ENCODE results near the gene PNLIPRP3. TPM values are rescaled to one million over a fixed set of nuclear protein-coding genes. Genes with fewer than 3 reads are reported as not detected.

PNLIPRP3 gene
- total and polyA plus RNA-seq, 2 donors (not counting 3 experiments of a cell fraction or from before 2014, with no cell fraction given): not detected

- FAIRE-seq (no peak), DNase-seq (ENCODE audit: low read depth, low spot score) (no peak)
- no peak overlapping the region for H3K9ac ChIP-seq (replicated peaks; ENCODE audit: extremely low read depth, insufficient read depth, low read length)
- ChIA-PET POLR2A (no interaction called here), CTCF (no interaction called here)
- no peaks in the 10 kb centered on the region for H3K27me3 ChIP-seq (ENCODE audit: control insufficient read depth in 2 of 2, insufficient read depth in 2 of 2, low read length in 2 of 2)
- H3K9me1 ChIP-seq (replicated peaks; ENCODE audit: control insufficient read depth, extremely low read depth, insufficient read depth, low read length): no peaks in the 10 kb centered on the region
- no peaks in the 10 kb centered on the region for H4K20me1 ChIP-seq (replicated peaks; ENCODE audit: control insufficient read depth, extremely low read depth, insufficient read depth, low read length)
- H3K4me1 ChIP-seq (ENCODE audit: control insufficient read depth, extremely low read depth, insufficient read depth, low read length): no peaks in the 10 kb centered on the region
- no peaks in the 10 kb centered on the region for H3K9me3 ChIP-seq (replicated peaks; ENCODE audit: control insufficient read depth, insufficient read depth, low read length)
- no peaks in the 10 kb centered on the region for H3K79me2 ChIP-seq (ENCODE audit: control insufficient read depth, insufficient read depth, low read length)
- H3K36me3 ChIP-seq (ENCODE audit: control insufficient read depth in 2 of 2, extremely low read depth in 1 of 2, insufficient read depth in 2 of 2, low read length in 2 of 2): no peaks in the 10 kb centered on the region
- dilution Hi-C loops (cut with MboI; ENCODE audit: extremely low pct_ligation_motif_present, low sequenced_read_pairs) (no loop called here), intact Hi-C loops (cut with micrococcal nuclease) (no loop called here)
- H3K4me3 ChIP-seq (replicated peaks in 1 of 3; ENCODE audit: insufficient read depth in 1 of 3, low read depth in 1 of 3, low read length in 3 of 3): no peak overlapping the region
- no peak overlapping the region for H2AFZ ChIP-seq (ENCODE audit: low read depth, low read length)
- H3K4me2 ChIP-seq (ENCODE audit: insufficient read depth, low read length): no peak overlapping the region
- TF ChIP-seq MYC (IDR thresholded peaks at IDR 0.05; ENCODE audit: low read depth, low read length) (no peak), MAX (IDR thresholded peaks at IDR 0.05; ENCODE audit: insufficient read depth, insufficient read length) (no peak), FOS (IDR thresholded peaks at IDR 0.05; ENCODE audit: borderline replicate concordance, insufficient read depth, low read length) (no peak), JUN (IDR thresholded peaks at IDR 0.05; ENCODE audit: borderline replicate concordance, insufficient read depth, insufficient read length, low read depth) (no peak)
- H3K27ac ChIP-seq (ENCODE audit: insufficient read depth, low read depth, low read length): no peak overlapping the region
- BruUV-seq (replicated peaks): no TSS peak
Observed at GRCh38 chr10:116450861-116451260, 23.2 kb downstream of the PNLIPRP3 start.

GRCh38 chr10:116451711-116452337, 24.2 kb downstream of the PNLIPRP3 start:
- intact Hi-C loops (cut with micrococcal nuclease): no loop called here
- H2AFZ ChIP-seq (ENCODE audit: low read depth, low read length): no peak overlapping the region
- no peaks in the 10 kb centered on the region for H3K36me3 ChIP-seq (ENCODE audit: control insufficient read depth in 2 of 2, extremely low read depth in 1 of 2, insufficient read depth in 2 of 2, low read length in 2 of 2)
- no TSS peak for BruUV-seq (replicated peaks)
- no peaks in the 10 kb centered on the region for H3K4me1 ChIP-seq (ENCODE audit: control insufficient read depth, extremely low read depth, insufficient read depth, low read length)
- POLR2A ChIA-PET: no interaction called here
- H3K9me1 ChIP-seq (replicated peaks; ENCODE audit: control insufficient read depth, extremely low read depth, insufficient read depth, low read length): no peaks in the 10 kb centered on the region
- H3K27me3 ChIP-seq (ENCODE audit: control insufficient read depth in 2 of 2, insufficient read depth in 2 of 2, low read length in 2 of 2): no peaks in the 10 kb centered on the region
- CTCF ChIA-PET: no interaction called here
- H3K79me2 ChIP-seq (ENCODE audit: control insufficient read depth, insufficient read depth, low read length): no peaks in the 10 kb centered on the region
- no peaks in the 10 kb centered on the region for H3K9me3 ChIP-seq (replicated peaks; ENCODE audit: control insufficient read depth, insufficient read depth, low read length)
- TF ChIP-seq EZH2 (IDR thresholded peaks at IDR 0.05; ENCODE audit: borderline replicate concordance, low read depth, low read length, severe bottlenecking) (no peak), MYC (IDR thresholded peaks at IDR 0.05; ENCODE audit: low read depth, low read length) (no peak), POLR2AphosphoS5 (IDR thresholded peaks at IDR 0.05; ENCODE audit: insufficient read depth, low read depth, low read length) (no peak), CTCF (IDR thresholded peaks at IDR 0.05; ENCODE audit: extremely low read depth in 1 of 2, insufficient read depth in 1 of 2, low read depth in 1 of 2, low read length in 2 of 2) (no peak), FOS (IDR thresholded peaks at IDR 0.05; ENCODE audit: borderline replicate concordance, insufficient read depth, low read length) (no peak), MAX (IDR thresholded peaks at IDR 0.05; ENCODE audit: insufficient read depth, insufficient read length) (no peak), POLR2A (IDR thresholded peaks at IDR 0.05; ENCODE audit: low read depth, low read length) (no peak), GATA2 (IDR thresholded peaks at IDR 0.05; ENCODE audit: insufficient read depth, insufficient read length, low read depth, low read length) (no peak)
- DNase-seq (ENCODE audit: low read depth, low spot score) (no peak), FAIRE-seq (no peak)
- no peak overlapping the region for H3K9ac ChIP-seq (replicated peaks; ENCODE audit: extremely low read depth, insufficient read depth, low read length)
- no peak overlapping the region for H3K4me2 ChIP-seq (ENCODE audit: insufficient read depth, low read length)
- dilution Hi-C loops (cut with MboI; ENCODE audit: extremely low pct_ligation_motif_present, low sequenced_read_pairs): no loop called here
- no peak overlapping the region for H3K27ac ChIP-seq (ENCODE audit: insufficient read depth, low read depth, low read length)
- no peaks in the 10 kb centered on the region for H4K20me1 ChIP-seq (replicated peaks; ENCODE audit: control insufficient read depth, extremely low read depth, insufficient read depth, low read length)
- H3K4me3 ChIP-seq (replicated peaks in 1 of 3; ENCODE audit: insufficient read depth in 1 of 3, low read depth in 1 of 3, low read length in 3 of 3): no peak overlapping the region

All from endothelial cell of umbilical vein (primary cell).